IPS DF 4.7 (cell line): ENCODE measurements around the gene CCRL2.

Experiments used
- DNase-seq: peaks from one replicate; pipeline ENCODE4 v3.0.0-alpha.2; 2013; ENCODE audit warnings: low spot score; ENCODE audit errors: extremely low read depth

Gene CCRL2

GRCh38 chr3:46456118-46456517 lies 49.1 kb downstream of the CCRL2 start:
- no peak for DNase-seq
